Duodenal mucosa (tissue), 2 donors: ENCODE results near the gene RASSF1.
"Not testable (repeated sequence)": the region's sequence is repeated elsewhere in the genome, so short reads cannot be mapped to it uniquely, and the experiment has no call there.

Experiments used
- H3K27ac ChIP-seq: one replicate; pipeline ENCODE4 v1.7.0; 2013; ENCODE audit warnings: low read depth, low read length
- H3K27me3 ChIP-seq, 2 donors: one replicate each; pipeline ENCODE4 v1.7.0; 2013; ENCODE audit warnings: low read length in 2 of 2, control low read depth in 1 of 2; ENCODE audit not compliant: insufficient read depth in 2 of 2, control insufficient read depth in 1 of 2
- H3K36me3 ChIP-seq, 2 donors: one replicate each; pipeline ENCODE4 v1.7.0; 2013; ENCODE audit warnings: low read length in 2 of 2, control low read depth in 1 of 2; ENCODE audit not compliant: insufficient read depth in 2 of 2, control insufficient read depth in 1 of 2
- H3K4me1 ChIP-seq, 2 donors: one replicate each; pipeline ENCODE4 v1.7.0; 2013; ENCODE audit warnings: low read length in 2 of 2, control low read depth in 1 of 2; ENCODE audit not compliant: insufficient read depth in 2 of 2, control insufficient read depth in 1 of 2
- H3K4me3 ChIP-seq, 2 donors: one replicate each; pipeline ENCODE4 v1.7.0; 2013; ENCODE audit warnings: low read length in 2 of 2, low read depth in 1 of 2
- H3K9ac ChIP-seq, 2 donors: one replicate each; pipeline ENCODE4 v1.7.0; 2013; ENCODE audit warnings: low read length in 2 of 2, low read depth in 1 of 2
- H3K9me3 ChIP-seq, 2 donors: one replicate each; pipeline ENCODE4 v1.7.0; 2013; ENCODE audit warnings: low read length in 2 of 2, control low read depth in 1 of 2; ENCODE audit not compliant: control insufficient read depth in 1 of 2

RASSF1 gene

GRCh38 chr3:50319181-50319893 lies 21.3 kb downstream of the RASSF1 start:
- H3K4me3 ChIP-seq, result peak overlapping the region; percentile 83 to 94
- H3K4me1 ChIP-seq, result peaks cover 62 to 72% of the 10 kb centered on the region in 2 donors
- no peaks in the 10 kb centered on the region for H3K9me3 ChIP-seq
- peak overlapping the region in 1 of 2 donors; percentile 85 for H3K9ac ChIP-seq
- H3K27ac ChIP-seq, result no peak overlapping the region
- H3K27me3 ChIP-seq, result no peaks in the 10 kb centered on the region
- peaks cover 8 to 20% of the 10 kb centered on the region in 2 donors for H3K36me3 ChIP-seq

DNA sequence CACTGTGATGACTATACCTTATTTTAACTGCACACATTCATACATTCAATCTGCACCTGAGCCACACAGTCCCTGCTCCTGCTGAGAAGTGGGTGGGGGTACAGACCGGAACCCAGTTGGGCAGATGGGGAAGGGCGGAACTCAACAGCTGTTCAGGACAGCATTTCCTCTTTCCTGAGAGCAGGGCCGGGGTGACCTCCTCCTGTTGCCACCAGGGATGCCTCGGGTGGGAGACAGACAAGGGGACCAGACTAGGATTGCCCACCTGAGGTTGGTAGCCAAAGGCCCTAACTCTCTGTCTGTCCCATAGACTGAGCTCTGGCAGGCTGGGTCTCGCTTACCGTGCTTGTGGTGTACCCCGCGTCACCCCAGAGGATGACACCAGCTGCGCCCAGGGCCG lies 22.0 kb downstream of the RASSF1 start:
- Histone ChIP-seq H3K9me3 (no peaks in the 10 kb centered on the region), H3K27ac (no peak overlapping the region), H3K27me3 (no peaks in the 10 kb centered on the region), H3K9ac (peak overlapping the region; percentile 32 to 60), H3K4me3 (peak overlapping the region in 1 of 2 donors; percentile 32), H3K4me1 (peaks cover 58 to 66% of the 10 kb centered on the region in 2 donors), H3K36me3 (peaks cover 8 to 19% of the 10 kb centered on the region in 2 donors)

DNA sequence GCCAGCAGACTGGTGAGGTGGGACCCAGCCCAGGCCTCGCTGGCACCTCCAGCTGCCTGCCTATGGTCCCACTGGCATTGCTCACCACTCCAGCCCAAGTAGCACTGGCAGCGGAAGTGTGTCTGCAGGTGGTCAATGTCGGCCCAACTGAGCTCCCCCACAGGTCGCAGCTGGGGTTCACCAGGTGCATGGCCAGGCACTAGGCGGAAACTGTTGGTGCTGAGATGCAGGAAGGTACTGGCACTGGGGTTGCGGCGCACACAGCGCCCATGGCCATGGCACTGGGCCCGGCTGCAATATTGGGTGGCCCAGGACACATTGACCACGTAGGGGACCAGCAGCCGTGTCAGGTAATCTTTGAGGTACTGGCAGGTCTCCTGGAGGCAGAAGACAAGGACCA lies 22.5 kb downstream of the RASSF1 start:
- H3K4me1 ChIP-seq, result peaks cover 58 to 61% of the 10 kb centered on the region in 2 donors
- H3K4me3 ChIP-seq, result peak overlapping the region in 1 of 2 donors; percentile 32
- peak overlapping the region; percentile 51 to 60 for H3K9ac ChIP-seq
- H3K27me3 ChIP-seq, result no peaks in the 10 kb centered on the region
- H3K9me3 ChIP-seq, result no peaks in the 10 kb centered on the region
- peaks cover 8 to 19% of the 10 kb centered on the region in 2 donors for H3K36me3 ChIP-seq
- H3K27ac ChIP-seq, result no peak overlapping the region

DNA sequence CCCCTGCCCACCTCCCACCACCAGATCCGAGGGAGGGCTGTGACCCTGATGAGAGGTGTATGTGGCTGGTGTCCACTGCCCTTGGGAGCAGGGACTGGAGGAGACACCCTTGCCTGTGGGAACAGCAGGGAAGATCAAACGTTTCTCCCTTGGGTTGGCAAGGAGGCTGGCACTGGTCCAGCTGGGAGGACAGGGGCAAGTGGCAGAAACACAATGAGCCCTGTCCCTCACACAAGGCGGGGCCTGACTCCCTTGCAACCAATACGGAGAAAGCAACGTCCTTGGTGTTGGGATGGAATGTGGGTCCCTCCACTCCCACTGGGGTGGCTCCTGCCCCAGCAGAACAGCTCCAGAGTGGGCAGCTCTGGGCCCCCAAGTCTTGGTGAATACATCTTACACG lies 23.3 kb downstream of the RASSF1 start:
- Histone ChIP-seq H3K4me3 (peak overlapping the region; percentile 32 to 44), H3K36me3 (peaks cover 8 to 19% of the 10 kb centered on the region in 2 donors), H3K9ac (peak overlapping the region; percentile 60 to 72), H3K27me3 (no peaks in the 10 kb centered on the region), H3K9me3 (no peaks in the 10 kb centered on the region), H3K27ac (peak overlapping the region; percentile 74), H3K4me1 (peaks cover 52 to 53% of the 10 kb centered on the region in 2 donors)

DNA sequence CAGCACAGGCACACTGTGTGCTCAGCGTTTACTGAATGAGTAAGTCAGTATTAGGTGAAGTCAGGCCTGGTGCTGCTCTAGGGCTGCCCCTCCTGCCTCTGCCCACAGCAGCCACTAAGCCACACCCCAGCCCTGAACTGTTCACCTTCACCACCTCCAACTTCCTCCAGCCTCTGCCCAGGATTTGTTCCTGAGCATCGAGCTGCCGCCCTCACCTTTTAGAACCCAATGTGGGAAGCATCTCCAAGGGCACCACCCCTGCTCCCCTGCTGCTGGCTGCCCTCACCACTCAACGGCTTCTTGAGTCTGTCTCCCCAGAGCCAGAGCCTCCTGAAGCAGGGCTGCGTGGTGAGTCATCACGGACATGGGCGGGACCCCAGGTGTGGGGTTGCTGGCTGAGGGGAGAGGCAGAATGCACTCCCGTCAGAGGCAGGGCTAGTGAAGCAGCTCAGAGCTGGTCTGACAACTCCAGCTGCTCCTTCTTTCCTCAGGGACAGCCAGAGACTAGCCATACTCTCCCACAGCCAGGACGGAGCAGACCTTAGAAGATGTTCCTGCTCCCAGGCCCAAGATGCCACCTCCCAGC lies 23.9 kb downstream of the RASSF1 start:
- Histone ChIP-seq H3K27ac (peak overlapping the region; percentile 74), H3K4me3 (peak overlapping the region; percentile 32 to 44)

GRCh38 chr3:50314816-50315215 lies 25.8 kb downstream of the RASSF1 start:
- Histone ChIP-seq H3K4me1 (peaks cover 38% of the 10 kb centered on the region in 2 donors), H3K36me3 (peaks cover 8 to 19% of the 10 kb centered on the region in 2 donors), H3K9ac (no peak overlapping the region), H3K27ac (no peak overlapping the region), H3K4me3 (no peak overlapping the region), H3K9me3 (no peaks in the 10 kb centered on the region), H3K27me3 (no peaks in the 10 kb centered on the region)

More for the DNA sequence above, 23.9 kb downstream of the RASSF1 start:
- H3K36me3 ChIP-seq, result peaks cover 8 to 19% of the 10 kb centered on the region in 2 donors
- peak overlapping the region; percentile 60 to 72 for H3K9ac ChIP-seq
- peaks cover 47% of the 10 kb centered on the region in 2 donors for H3K4me1 ChIP-seq
- no peaks in the 10 kb centered on the region for H3K9me3 ChIP-seq
- no peaks in the 10 kb centered on the region for H3K27me3 ChIP-seq

DNA sequence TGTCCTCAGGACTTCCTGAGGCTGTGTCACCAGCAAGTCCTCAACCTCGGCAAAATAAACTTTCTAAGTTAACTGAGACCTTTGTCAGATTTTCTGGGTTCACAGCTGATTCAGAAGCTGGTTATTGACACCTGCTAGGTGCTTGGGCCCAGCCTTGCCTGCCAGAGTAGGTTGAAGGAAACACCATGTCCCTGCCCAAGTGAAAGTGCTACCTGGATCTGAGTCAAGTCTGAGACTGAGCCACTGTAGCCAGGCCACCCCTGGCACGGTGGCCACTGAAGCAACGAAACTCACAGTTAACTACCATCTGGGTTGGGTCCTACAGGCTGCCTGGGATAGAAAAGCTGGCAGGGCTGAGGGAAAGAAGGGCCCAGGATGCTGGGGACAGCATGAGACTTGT lies 26.3 kb downstream of the RASSF1 start:
- H3K4me3 ChIP-seq, result no peak overlapping the region
- peaks cover 8 to 16% of the 10 kb centered on the region in 2 donors for H3K36me3 ChIP-seq
- no peaks in the 10 kb centered on the region for H3K27me3 ChIP-seq
- no peak overlapping the region for H3K27ac ChIP-seq
- H3K9me3 ChIP-seq, result no peaks in the 10 kb centered on the region
- peaks cover 33% of the 10 kb centered on the region in 2 donors for H3K4me1 ChIP-seq
- H3K9ac ChIP-seq, result peak overlapping the region in 1 of 2 donors; percentile 13

GRCh38 chr3:50312041-50312440 lies 28.6 kb downstream of the RASSF1 start:
- peaks cover 10% of the 10 kb centered on the region in 2 donors for H3K4me1 ChIP-seq
- H3K9me3 ChIP-seq, H3K4me3 ChIP-seq, H3K27me3 ChIP-seq, H3K36me3 ChIP-seq, H3K27ac ChIP-seq, H3K9ac ChIP-seq: not testable (repeated sequence)

- Histone ChIP-seq H3K4me1 (peaks cover 17 to 26% of the 10 kb centered on the region in 2 donors), H3K9ac (no peak overlapping the region), H3K9me3 (no peaks in the 10 kb centered on the region), H3K4me3 (no peak overlapping the region), H3K27ac (no peak overlapping the region), H3K36me3 (no peaks in the 10 kb centered on the region), H3K27me3 (no peaks in the 10 kb centered on the region)
Observed at GRCh38 chr3:50304601-50305000, 36.0 kb downstream of the RASSF1 start.

DNA sequence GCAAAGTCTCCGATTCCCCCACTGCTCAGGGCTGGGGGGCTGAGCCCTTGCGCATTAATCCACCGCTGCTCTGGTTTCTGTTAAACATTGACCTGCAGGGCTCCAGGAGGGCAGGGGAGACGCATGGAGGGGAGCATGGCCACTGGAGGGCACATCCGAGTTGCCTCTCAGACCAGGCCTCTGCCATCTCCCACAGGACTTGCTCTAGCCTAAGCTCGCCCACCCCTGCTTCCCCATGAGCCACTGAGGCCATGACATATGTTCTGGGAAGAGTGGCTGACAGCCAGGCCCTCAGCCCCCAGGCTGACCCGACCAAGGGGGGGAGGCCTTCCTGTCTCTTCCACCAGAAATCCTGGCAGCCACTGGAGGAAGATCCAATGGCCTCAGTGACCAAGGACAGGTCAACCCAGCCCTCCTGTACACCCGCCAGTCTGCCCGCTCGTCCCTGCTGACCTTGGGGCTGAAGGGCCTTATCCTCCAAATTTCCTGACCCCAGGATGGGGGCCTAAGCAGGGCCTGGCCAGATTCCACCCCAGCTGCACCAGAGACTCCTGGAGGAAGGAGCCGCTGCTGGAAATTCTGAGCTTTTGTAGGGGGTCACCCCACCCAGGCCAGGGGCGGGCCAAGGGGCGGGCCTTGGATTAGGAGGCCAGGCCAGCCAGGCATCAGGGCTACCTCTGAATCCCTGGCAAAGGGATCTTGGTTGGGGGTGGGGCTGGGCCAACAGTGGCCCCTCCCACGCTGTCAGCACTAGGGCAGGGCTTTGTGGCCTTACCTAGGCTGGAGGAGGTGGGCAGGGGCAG lies 37.4 kb downstream of the RASSF1 start, which contains the start of gene HYAL1:
TSS of gene HYAL1 (minus strand) at position 562 of the 803 bp plus-strand sequence. CDS start 618 bp downstream, outside the sequence.
- Histone ChIP-seq H3K27me3 (no peaks in the 10 kb centered on the region), H3K36me3 (no peaks in the 10 kb centered on the region), H3K4me3 (peak within 1 kb of the TSS; percentile 35 to 36), H3K27ac (peak within 1 kb of the TSS; percentile 62), H3K9ac (peak within 1 kb of the TSS; percentile 18 to 32), H3K4me1 (peaks cover 25 to 34% of the 10 kb centered on the region in 2 donors), H3K9me3 (no peaks in the 10 kb centered on the region)
